Fibroblast of lung (primary cell): ENCODE results near the gene TBC1D22A.

Source experiments
- CTCF ChIP-seq, 2 donors: IDR thresholded peaks in 1 of 2; conservative IDR thresholded peaks in 1 of 2; 1 replicate in 1 of 2; 2 replicates in 1 of 2; pipeline ENCODE4 v1.5.1; 2011 to 2012; ENCODE audit warnings: low read length in 2 of 2, control low read depth in 1 of 2, inconsistent platforms in 1 of 2, low read depth in 1 of 2, mild to moderate bottlenecking in 1 of 2
- EZH2 ChIP-seq: IDR thresholded peaks from 2 replicates; pipeline ENCODE4 v1.5.1; 2012; ENCODE audit warnings: low read length, control low read depth, mild to moderate bottlenecking; ENCODE audit errors: missing control alignments

GRCh38 chr22:47064416-47064815, 302.0 kb downstream of the TBC1D22A start:
- TF ChIP-seq CTCF (conservative IDR thresholded peaks at IDR 0.05 in 1 of 2, IDR thresholded peaks at IDR 0.05 in 1 of 2; ENCODE audit: low read depth in 1 of 2, low read length in 2 of 2) (no peak), EZH2 (no peak)
